ENCODE data around the gene EMILIN3.

- TF ChIP-seq EZH2 (IDR thresholded peaks at IDR 0.05; ENCODE audit: insufficient read depth, poor library complexity, severe bottlenecking) (no peak), EZH2phosphoT487 (IDR thresholded peaks at IDR 0.05; ENCODE audit: insufficient read depth, low read depth) (no peak)
Measured at GRCh38 chr20:41356951-41357350, 9.7 kb downstream of the EMILIN3 start.
